Activated CD4-positive, alpha-beta T cell treated with anti-CD3 and anti-CD28 coated beads, Interleukin-2, Interleukin-4, amounts not matched to agents 100 ng/mL and 50 ng/mL, durations not matched to agents 16 hours and 8 hours (primary cell): Measurements from ENCODE around the gene TMEM200C.

ENCODE experiments used
- DNase-seq: peaks from one replicate; pipeline ENCODE4 v3.0.0-alpha.2; 2020; ENCODE audit warnings: low spot score

TMEM200C gene

DNA sequence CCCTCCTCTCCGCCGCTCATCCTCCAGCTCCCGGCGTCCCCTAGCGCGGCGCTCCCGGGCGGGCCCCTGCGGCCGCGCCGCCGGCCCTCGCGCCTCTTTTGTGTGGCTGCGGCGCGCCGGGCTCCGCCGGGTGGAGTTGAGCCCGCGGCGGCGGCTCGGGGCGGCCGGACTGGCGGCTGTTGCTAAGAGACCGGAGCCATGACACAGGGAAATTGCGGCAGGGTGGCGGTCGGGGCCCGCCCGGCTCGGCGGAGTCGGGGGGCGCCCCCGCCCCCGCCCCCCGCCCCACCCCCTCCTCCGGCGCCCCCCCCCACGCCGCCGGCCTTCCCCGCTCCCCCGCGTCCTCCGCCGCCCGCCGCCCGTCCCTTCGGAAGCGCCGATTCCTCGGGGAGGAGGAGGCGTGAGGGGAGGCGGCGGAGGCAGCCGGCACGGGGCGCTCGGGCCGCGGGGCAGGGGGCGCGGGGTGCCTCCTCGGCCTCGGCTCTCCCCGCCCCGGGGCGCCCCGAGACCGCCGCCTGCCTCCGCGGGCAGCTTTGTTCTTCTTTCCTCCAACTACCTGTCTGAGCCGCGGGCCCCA, at the start of gene TMEM200C:
TSS of gene TMEM200C (minus strand) at position 224 of the 577 bp plus-strand sequence. CDS start 3,459 bp downstream, outside the sequence.
- DNase-seq: no peak

DNA sequence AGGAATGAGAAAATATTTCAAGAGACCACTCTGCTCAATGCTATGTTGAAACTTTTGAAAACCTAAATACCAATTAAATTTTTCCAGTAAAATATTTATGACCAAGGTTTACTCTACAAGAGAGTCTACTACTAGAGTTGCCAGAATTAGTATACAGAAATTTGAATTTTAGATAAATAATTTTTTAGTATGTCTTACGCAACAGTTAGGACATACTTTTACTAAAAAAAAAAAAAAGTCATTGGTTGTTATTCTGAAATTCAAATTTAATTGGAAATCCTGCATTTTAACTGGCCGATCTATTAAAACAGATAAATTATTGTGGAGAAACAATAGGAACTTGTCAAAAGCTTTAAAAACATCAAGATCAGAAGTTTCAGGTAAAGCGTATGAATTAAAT, 49.1 kb upstream of the TMEM200C start:
- DNase-seq: no peak

DNA sequence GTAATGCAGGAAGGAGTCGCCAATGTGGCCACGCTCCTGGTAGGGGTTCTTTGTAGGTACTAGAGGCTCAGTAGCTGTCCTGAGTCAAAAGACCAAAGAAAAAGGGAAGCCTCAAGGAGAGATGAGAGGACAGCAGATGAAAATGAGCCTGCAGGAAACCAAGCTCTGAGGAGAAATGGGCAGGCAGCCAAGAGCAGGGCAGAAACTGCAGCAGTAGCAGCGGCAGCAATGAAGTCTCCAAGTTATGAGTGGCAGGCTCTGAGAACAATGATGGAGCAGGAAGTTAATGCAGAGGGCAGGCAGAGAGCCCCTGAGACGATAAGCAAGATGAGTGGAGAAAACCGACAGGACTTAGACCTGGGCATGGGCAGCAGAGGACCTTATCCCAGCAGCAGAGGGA, 48.2 kb upstream of the TMEM200C start:
- DNase-seq: no peak

DNA sequence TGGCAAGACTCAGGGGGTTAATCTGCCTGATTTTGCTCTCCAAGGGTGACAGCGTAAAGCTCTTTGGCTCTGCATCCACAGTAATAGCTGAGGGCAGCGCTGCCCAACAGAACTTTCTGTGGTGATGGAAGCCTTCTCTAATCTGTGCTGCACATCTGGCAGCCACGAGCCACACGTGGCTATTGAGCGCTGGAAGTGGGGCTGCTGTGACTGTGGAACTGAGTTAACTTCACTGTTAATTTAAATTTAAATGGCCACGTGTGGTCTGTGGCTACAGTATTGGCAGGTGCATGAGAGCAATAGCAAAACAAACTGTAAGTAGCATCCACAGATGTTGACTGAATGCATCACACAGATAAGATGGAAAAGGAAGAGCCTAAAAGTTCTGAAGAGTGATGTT, 47.3 kb upstream of the TMEM200C start:
- no peak for DNase-seq

DNA sequence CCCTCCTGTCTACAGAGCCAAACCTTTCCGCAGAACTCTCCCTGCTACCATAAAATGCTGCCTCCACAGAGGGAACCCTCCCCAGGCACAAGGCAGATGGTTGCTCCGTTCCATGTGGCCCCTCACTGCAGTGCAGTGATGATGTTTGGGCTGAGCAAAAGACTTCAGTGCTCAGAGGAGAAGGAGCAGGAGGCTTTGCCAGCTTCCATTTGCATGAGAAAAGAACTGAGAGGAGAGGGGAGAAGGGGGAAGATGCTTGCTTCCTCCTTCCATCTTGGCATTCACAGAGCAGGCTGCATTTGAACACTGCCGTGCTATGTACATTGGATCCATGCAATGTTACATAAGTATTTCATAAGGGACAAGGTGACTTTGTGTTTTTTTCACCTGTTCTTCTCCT, 46.6 kb upstream of the TMEM200C start:
- no peak for DNase-seq

DNA sequence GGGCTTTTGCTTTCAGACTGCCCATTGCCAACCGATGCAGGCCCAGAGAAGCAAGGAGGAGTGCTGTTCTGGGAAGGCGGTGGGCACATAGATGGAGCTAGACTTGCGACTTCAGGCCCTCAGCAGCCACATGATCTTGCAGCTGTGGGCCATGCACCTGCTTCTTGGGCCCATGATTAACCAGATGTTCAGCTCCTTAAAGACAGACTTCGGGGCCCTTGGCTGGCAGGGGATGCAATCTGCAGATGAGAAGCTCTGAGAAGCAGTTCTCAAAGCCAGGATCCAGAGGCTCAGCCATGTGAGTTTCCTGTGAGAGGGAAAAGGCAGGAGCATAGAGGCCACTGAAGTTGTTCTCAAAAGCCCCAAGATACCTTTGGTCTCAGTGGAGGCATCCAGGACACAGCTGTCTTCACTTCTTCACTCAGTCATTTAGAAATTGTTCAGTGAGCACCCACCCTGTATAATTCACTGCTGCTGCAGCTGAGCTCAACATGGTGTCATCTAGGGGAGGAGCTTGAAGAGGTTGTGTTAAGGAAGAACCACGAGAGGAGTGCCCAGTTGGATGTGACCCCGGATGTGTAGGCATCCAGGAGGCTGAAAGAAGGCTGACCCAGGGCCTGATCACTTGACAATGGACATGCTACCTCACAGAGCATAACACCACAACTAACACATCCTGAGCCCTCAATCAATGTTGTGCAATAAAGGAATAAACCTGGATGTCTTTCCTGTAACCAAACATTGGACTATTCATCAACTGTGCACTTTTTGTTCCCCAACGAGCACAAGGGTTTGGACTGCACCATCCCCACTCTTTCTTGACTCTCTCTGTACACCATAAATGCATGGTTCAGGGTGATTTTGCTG, 44.7 kb upstream of the TMEM200C start:
- no peak for DNase-seq

DNA sequence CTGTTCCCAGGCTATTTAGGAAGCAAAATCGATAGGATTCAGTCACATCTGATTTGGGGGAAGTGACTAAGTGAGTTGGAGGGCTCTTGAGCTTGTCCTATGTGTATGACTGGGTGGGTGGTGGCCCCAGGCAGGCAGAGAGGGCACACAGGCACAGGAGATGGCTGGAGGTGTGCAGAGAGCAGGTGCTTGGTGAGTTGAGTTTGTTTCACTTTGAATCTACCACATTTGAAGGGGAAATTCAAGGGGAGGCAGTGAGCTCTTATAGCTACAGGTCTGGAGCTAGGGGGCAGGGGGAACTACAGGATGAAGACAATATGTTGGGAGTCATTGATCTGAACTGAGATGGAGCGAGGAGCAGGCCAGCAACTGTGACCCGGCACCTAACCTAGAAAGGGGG, 42.5 kb upstream of the TMEM200C start:
- no peak for DNase-seq

DNA sequence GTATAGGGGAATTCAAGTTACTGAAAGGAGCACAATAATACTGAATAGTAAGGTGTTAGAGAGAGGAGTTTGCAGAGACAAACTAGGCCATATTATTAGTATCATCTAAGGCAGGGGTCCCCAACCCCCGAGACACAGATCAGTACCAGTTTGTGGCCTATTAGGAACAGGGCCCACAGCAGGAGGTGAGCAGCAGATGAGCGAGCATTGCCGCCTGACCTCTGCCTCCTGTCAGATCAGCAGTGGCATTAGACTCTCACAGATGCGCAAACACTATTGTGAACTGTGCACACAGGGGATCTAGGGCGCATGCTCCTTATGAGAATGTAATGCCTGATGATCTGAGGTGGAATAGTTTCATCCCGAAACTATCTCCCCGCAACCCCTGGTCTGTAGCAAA, 41.8 kb upstream of the TMEM200C start:
- no peak for DNase-seq

DNA sequence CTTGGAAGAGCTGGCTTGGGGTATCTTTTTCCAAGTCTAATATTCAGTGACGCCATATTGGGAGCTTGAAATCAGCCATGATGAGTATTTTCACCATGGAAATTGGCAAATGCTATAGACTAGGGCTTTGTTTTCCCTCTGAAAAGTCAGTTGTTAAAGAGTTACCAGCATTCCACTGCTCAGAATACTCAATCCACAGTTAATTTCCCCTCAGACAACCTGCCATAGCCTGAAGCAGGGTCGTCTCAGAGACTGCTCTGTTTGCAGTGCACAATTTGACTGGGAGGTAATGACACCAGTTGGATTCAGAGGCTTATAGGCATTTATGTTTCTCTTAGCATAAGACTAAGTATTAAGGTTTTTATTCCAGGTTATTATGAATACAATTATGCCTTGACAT, 35.5 kb upstream of the TMEM200C start:
- no peak for DNase-seq

DNA sequence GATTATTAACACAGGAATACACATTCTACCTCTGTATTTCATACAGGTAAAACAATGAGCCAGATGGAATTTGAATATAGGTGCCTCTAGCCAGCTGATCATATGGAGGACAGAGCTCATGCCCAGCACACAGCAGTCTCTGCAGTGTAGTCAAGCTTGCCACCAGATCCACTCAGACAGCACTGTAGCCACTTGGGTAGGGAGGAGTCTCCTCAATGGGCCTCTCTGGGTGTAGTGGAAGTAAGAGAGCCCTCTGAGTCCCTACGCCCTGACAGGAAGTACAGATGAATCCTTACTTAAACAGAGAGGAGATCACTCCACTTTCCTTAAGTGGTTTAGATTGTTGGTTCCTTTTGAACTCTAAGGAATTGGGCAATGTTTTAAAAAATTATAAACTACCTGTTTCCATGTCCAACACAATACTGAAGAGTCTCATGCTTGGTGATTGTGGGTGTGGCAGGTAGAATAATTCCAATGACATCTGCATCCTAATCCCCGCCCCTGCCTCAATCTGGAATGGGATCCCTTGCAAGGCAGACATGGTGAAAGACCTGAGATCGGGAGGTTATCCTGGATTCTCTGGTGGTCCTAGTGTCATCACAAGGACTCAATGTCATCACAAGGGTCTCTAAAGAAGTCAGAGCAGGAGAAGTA, 23.0 kb upstream of the TMEM200C start:
- DNase-seq: no peak

DNA sequence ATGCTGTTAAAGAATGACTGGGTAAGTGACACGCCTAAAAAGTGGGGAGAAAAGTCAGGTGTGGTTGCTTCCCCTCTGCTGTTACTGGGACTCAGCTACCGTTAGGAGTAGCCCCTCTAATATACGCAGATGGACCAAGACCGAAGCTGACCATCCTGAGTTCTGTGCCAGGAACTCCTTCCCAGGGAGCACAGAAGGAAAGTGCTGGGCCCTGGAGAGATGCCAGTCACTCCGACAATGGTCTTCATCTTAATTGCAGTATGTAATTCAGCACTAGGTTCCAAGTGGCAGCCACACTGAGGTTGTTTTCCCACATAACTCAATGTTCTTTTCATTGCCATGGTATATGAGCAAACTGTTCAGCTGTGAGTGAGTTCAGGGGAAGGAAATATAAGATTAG, 19.6 kb upstream of the TMEM200C start:
- no peak for DNase-seq

DNA sequence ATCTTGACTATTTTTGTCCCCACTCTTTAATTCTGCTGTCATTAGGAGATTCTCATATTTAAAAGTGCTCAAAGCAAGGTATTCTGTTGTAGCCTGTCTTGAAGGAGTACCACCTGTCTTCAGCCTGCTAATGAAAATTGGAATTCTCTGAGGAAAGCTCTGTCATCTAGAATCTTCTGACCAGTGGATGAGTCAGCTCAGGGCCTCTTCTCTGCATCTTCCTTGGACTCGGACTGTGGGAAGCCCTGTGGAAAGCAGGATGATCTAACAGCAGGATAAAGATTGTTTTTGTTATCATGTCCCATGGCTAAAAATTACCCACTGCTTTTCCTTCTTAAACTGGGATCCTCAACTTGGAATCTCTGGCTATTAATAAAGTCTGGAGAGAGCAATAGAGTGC, 18.7 kb upstream of the TMEM200C start:
- DNase-seq: no peak

DNA sequence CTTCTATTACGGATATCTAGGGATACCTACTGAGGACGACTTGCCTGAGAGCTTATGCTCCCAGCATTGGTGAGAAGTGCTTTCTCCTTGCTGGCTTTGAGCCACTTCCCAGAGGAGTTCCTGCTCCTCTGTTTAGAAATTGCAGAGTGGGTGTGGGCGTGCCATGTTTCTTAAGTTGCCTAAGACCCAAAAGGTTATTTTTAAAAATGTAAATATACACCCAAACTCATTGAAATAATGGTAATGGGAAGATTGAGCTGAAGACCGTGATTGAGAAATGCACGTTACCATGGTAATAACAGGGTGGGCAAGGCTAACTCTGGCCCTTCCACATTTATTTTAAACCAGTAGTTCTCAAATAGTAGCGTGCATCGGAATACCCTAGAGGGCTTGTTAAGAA, 17.2 kb upstream of the TMEM200C start:
- no peak for DNase-seq

DNA sequence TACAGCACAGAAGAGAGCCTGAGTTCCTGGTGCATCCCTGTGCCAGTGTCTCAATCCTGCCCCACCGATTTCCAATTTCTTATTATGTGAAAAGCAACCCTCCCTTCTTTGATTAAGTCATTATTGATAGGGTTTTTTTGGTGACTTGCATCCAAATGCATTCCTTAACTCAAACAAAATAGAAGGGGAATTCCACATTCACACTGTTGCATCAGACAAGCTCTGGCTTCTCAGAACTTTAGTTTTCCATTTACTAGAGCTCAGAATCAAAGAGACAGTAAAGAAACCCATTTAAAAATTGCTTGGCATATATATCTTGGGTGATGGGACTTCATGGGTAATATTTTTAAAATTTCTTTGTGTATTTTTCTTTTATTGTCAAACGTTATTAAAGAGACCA, 13.8 kb upstream of the TMEM200C start:
- no peak for DNase-seq

DNA sequence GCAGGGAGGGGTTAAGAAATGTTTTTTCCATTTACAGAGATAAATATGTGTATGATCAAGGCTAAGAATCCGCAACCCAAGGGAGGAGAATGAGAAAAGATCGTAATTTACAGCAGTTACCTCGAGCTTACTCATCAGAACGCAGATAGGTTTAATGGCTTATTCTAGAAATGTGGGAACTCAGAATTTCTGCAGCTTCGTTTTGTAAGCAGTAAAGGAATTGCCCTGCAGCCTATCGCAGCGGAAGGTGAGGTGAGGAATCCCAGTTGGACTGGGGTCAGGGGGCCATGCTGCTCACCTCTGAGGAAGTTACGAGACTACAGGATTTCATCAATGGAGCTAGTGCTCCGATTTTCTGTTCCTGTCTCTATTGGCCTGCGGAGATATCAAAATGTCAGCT, 8.1 kb upstream of the TMEM200C start:
- no peak for DNase-seq

DNA sequence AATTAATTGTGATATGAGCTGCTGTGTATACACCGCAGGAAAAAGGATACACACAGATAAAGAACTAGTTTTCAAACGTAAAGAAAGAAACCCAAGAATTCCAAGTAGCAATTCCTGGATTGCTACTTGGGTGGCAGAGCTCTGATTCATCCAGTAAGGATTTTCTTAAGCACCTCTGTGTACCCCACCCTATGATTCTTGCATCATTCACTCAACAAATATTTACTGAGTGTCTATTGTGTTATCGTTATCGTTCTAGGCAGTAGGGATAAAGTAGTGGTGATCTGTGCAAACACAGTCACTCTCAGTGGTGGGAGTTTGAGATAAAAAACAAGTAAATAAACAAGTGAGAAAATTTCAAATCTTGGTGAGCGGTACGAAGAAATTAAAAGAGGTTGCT, 4.9 kb upstream of the TMEM200C start:
- no peak for DNase-seq

DNA sequence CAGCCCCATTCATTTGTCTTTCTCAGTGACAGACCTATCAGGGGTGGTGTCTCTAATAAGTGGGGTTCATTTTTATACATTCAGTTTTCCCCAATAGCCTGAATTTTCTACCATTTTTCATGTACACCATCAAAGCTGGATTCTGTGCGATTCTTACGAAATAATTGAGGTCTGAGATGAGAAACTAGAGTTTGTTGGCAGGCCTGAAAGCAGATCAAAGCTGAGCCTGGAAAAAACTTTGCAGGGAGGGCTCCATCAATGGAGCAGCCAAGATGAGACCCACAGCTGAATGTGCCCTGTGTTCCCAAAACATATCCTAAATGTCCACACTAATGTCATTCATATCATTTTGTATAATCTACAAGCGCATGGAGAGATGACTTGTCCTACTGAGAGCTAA, 4.5 kb upstream of the TMEM200C start:
- no peak for DNase-seq

DNA sequence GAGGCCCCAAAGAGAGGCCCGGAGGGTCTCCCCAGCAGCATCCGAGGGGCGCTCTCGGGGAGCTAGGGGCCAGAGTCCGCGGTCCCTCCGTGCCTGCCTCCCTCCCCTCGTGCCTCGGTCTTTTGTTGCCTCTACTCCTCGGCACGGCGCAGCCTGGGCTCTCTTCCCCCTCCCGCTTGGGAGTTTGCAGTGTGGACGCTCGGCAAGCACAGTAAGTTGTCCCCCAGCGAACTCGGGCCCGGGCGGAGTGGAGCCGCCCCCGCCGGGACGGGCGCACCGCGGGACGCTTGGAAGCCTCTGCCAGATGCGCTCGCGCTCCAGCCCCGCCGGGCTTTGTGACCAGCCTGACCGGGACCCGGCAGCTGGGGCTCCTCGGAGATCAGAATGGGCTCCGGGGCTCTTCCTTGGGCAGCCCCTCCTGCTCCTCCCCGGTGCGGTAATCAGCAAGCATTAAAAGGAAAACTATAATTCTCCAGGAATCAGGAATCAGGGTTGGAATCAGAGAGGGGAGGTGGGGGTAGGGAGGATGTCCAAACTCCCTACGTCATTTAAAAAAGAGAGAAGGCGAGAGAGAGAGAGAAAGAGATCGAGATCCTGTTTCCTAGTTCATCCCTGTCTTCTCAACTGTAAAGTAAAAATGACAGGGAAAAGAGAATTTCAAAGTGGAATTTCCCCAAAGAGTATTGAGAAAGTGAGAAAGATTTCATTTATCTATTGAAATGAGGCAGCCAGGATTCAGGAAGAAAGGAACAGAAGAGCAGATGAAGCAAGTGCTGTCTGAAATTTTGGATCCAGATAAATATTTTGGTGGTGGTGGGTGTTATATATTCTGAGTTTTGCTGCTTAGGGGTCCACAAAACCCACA, 786 bp upstream of the TMEM200C start:
- no peak for DNase-seq

DNA sequence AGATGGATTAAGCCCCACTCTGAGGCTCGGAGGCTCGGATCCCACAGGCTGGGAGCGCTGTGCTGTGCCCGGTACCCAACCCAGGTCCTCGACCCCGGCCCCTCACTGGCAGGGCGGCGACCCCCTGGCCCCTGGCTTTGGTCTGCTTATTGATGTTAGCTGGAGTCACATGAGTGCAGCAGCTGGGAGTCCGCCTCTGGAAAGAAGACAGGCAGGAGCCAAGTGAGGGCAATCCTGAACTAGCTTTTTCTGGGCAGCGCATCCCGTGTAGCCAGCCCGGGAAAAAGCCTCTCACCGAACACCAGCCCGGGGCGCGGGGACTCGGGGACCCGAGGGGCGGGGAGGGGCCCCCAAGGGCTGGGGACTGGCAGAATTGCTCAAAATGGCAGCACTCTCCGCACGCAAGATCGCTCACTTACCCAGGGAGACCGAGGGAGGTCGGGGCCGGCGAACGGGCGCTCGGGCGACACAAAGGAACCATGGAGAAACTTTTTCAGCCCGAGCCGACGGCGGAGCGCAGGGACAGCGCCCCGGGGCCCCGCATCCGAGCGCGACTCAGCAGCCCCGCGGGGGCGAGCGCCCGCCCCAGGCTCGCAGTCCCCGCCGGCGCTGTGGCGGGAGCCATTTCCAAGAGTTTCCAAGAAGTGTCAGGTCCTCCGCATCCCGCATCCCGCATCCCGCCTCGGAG, 567 bp downstream of the TMEM200C start:
- no peak for DNase-seq

DNA sequence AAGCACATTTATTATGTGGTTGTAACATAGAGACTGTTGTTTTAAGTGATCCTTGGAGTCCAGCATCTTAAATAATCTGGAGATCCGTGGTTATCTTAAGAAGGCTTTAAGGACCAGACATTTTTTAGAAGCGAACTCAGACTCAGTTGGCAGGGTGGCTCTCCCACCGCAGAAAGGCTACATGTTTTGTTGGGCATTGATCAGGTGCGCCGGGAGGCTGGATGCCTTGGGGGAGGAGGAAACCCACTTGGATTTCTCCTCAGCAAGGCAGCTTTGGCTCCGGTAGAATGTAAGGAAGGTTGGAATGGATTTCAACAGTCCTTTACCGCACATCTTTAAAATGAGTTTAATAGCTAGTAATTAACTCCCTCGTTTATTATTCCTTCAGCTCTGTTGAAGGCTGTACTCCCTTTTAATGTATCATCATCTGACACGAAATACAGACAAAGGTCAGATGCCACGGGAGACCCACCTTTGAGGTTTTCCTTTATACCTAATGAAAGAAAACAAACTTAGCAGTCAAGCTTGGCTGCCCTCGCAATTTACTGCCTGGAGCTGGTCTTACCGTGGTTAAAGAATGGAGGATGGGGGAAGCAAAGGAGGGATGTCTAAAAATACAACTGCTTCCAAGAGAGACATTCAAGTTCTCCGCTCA, 1.2 kb downstream of the TMEM200C start:
- no peak for DNase-seq

DNA sequence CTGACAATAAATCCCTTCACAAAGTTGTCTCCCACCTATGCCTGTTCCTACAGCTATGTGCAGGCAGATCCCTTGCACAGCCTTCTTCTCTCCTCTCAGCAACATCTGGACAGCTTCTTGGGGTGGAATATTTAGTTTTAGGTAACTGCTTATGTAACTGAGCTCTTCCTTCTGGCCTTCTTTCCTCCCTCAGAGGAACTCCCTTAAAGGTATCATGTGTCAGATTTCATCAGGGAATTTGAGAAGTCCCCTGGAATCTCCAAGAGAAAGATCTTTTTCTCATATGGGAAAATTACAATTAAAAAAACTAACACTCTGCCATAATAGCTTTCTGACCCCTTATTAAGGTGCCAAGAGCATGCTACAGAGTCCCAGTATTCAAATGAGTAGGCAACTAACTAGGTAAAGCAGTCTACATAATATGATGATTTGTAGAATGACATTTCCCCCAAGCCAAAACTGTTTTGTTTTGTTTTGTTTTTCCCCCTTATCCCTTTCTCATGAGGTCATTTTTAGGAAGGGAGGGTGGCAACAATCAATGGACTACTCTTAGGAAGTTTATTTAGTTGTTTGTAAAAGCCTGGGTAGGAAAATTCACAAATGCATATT, 2.4 kb downstream of the TMEM200C start:
- no peak for DNase-seq
